Embryonic facial prominence (tissue), 1 donor: ENCODE results near the gene PPIP5K1.

ENCODE experiments used
- DNase-seq: peaks from one replicate; pipeline ENCODE4 v3.0.0-alpha.2; 2016; ENCODE audit errors: extremely low spot score

Gene PPIP5K1

DNA sequence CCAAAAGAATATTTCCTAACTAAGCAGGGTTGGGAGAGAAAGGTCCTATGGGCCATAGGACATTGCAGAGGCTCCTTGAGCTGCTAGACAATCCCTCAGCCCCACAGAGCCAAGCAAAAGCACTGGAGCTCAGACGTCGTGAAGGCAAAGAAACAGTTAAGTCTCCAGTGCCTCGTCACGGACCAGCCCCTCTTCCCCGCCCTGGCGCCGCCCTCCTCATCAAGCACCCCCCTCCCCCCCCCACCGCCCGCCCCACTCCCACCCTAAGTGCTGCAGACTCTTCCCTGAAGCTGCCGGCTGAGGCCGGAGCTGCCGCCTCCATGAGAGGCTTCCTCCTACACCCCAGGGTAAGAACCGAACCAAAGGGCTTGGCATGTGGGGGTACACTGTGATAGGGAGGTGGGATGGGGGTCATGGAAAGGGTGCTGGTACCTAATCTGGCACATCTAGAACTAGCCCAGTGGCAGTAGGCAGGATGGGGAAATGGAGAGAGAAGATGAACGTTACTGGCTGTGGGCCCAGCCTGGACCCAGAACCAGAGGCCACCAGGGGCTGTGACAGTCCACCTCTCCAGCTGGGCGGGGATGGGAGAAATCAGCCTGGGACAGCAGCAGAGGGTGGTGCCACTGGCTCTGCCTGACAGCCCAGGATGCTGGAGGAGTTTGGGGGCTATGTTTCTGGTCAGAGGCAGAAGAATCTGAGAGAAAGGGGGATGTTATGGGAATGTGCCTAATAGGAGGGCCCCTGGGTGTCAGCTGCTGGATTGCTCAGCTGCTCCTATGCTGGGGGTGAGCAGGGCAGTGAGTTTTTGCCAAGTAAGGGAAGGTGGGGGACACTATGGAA is 72.4 kb downstream of the PPIP5K1 start, which contains the start of gene MAP1A:
Gene MAP1A (plus strand): TSS at position 255 of the 843 bp plus-strand sequence. CDS start 3,866 bp downstream, outside the sequence.
- DNase-seq = peak; percentile 52

DNA sequence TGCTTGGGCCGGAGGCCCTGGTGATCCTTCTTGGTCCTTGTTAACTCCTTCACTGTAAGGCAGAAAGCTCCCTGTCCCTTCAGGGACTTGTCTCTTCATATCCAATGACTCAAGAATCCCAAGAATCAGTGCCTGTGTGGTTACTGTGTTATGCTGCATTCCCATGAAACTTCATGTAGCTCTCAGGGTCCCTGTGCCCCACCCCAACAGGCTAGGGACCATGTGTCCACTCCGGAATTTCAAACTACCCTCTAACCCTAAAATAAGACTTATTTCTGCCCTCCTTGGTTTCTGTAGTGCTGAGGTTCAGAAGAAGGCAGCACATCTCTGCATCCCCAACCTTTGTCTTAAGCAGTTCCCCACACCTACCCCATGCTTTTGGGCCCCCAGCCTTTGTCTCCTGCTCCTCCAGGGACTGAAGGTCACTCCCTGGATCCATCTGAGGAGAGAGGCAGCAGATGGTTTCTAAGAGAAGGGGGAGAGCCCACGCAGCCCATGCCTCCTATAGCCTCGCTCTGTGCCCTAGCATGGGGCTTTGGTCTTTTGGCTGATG is 73.1 kb downstream of the PPIP5K1 start:
- no peak for DNase-seq

DNA sequence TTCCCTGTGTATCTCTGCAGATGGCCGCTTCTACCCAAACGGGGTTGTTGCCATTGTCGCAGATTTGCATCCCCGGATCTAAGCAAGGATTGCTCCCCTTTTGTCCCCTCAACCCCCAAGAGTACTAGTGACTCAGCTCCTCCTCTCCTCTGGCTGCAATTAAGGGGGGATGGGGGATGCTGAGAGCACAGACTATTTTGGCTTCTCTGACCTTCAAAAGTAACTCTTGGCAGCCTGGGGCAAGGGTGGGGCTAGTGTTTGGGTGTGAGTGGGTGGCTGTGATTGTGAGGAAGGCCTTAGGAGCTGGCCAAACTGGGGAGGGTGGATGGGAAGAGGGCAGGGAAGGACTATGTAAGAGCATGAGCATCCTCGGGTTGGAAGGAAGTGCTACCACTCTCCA is 73.8 kb downstream of the PPIP5K1 start:
- DNase-seq = no peak

DNA sequence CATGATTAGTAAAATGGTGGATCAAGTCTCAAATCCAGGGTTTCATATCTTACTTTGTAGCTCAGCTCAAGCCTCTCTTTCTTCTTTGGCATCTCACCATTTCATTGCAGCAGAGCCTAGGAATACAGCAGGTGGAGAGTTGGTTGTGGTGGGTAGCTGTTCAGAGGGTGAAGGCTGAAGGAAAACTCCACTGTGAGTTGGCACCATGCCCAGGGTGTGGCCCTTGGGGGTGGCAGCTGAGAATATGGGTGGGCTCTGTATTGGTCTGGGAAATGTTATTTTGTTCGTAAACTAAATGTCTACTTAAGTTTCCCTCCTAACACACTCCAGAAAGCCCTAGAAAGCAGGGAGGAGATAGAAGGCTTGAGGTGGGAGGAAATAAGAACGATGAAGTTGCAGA is 74.3 kb downstream of the PPIP5K1 start:
- DNase-seq = no peak

DNA sequence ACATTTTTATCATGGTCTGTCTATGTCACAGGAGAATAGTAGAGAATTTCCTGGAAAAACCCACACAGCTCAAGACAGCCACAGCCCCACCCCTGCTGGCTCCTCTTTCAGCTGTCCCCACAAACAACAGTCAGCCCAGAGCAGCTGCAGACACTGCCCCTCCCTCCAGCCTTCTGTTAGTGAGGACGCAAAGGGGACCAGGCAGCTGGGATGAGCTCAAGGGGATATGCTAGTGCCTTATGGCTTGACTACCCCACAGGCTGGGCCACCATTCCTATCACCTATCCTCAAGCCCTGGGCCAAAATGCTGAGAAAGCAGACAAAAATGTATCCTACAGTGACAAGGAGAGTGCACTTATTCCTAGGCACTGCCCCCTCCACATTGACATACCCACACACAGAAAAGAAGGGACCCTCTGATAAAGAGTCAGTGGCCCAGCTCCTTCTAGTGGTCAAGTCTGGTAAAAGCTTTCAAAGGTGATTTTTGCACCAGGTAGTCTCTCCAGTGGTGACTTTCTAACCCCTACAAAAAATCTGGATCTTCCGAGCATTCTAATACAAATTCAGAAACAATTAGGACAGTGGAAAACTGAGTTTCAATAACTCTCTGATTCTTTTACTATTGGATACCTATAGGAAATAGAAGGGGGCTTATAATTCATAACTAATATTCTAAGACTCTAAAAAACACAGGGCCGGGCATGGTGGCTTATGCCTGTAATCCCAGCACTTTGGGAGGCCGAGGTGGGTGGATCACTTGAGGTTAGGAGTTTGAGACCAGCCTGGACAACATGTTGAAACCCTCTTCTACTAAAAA is 75.6 kb downstream of the PPIP5K1 start:
- DNase-seq = no peak

DNA sequence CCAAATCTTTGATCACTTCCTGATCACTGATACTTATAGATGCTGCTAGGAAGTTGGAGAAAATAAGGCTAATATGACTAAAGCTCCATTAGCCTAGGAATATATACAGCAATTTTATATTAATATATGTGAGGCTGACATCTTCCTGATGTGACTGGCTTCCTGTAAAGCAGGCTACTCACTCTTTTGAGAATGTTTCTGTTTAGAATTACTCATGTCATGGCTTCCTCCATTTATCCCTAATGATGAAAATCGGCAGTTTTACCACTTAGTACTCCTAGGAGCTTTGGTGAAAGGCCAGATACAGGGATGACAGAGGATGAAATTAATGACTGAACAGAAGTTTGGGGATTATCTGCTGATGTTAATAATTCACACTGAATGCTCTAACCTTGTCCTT is 76.5 kb downstream of the PPIP5K1 start:
- DNase-seq = no peak

DNA sequence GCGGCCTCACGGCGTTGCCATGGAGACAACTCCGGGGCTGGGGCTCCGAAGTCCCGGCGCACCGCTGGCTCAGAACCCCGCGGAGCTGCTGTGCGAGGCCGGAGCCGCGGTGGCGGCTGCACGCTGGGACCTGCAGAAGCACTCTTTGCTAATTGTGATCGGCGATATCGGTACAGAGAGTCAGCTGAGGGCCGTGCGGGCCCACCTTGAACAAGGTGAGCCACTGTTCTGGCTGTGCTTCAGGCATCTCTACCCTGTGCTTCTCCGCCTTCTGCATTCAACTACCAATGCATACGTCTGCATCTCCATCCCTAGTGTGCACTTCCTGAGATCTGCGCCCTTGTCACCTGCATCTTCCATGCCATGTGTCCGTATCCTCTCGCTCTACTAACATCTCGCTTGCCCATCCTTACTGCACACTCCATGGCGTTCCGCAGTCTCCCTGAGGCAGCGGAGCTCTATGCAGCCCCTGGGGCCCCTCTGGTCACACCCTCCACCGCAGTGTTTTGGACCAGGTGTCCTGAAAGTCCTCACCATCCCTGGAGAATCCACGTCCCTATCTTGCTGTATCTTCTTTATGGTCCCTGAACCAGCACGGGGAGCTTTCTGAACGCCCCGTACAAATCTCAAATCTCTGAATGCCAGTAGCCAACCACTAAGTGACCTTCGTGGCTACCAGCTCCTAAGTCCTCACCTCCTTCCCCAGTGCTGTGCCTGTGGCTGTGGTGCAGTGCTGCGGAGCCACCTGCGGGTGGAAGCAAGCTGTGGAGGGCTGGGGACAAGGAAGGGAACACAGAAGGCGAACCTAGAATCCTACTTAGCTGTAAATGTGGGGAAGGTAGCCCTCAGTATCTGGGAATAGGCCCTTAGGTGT is 78.8 kb downstream of the PPIP5K1 start:
- no peak for DNase-seq

DNA sequence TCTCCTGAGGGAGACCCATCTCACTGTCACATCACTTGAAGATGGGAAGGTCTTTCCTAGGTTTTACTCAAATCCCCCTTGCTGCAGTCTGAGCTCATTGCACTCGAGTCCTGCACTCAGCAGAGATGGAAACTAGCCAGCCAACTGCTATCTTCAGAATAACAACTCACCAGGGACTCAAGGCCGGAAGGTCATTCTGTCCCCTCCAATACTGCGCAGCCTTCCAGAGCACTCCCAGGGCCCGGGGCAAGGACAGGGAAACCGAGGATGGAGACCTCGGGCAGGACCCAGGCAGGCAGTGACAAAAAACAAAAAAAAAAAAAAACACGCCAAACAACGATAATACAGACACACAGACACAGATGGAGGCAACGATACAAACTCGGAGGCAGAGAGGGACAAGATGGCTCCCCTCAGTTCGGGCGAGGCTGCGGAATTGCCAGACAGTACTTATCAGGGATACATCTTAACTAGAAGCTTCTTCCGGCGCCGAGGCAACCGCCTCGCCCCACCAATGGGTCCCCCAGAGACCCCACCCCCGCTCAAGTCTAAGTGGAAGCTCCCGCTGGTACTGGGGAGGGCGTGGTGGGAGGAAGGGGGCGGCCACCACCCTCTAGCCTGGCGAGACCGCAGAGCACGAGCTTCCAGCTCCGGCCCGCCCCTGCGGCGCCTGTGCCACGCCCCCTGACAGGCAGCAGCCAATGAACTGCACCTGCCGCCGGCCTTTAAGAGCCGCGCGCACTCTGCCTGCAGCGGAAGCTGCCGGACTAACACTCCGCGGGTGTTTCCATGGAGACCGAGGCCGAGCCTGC is 79.6 kb downstream of the PPIP5K1 start:
- peak; percentile 97 for DNase-seq

DNA sequence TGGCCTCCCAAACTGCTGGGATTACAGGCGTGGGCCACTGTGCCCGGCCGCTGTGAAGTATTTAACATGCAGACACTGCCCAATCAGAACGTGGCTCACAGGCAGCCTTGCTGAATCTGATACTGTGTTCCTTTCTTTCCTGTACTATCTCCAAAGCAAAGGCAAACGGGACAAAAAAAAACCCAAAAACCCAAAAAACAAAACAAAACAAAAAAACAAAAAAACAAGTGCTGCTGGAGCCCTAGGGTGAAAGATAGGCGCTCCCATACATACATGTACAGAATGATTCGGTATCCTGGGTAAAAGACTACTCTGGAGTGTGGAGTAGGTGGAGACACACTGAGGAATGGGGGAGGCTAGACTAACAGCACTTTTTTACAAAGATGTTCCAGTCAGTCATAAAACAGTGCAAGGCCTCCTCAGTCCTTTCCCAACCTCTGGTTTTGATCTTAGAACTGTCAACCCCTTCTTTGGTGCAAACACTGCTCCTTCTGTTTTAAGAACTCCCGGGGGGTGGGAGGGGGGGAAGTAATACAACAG is 80.3 kb downstream of the PPIP5K1 start:
- no peak for DNase-seq

DNA sequence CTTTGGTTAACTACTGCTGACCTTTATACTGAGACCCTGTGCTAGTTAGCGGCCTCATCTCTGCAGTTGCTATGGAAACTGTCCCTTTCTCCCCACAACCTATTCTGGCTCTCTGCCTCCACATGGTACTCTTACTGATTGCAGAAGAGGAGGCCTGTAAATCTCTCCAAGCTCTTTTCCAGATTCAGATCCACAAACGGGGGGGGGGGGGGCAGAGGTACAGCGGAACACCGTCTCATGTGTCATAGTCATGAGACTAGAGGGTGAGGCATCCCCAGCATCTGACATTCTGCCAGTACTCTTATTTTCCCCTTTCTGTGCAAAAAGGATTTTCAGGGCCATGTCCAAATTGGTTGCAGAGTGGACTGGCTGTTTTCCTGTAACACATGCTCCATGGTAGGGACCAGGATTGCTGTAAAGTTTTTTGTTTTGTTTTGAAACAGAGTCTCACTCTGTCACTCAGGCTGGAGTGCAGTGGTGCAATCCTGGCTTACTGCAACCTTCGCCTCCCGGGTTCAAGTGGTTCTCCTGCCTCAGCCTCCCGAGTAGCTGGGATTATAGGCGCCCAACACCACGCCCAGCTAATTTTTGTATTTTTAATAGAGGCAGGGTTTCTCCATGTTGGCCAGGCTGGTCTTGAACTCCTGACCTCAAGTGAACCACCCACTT is 80.9 kb downstream of the PPIP5K1 start:
- no peak for DNase-seq

DNA sequence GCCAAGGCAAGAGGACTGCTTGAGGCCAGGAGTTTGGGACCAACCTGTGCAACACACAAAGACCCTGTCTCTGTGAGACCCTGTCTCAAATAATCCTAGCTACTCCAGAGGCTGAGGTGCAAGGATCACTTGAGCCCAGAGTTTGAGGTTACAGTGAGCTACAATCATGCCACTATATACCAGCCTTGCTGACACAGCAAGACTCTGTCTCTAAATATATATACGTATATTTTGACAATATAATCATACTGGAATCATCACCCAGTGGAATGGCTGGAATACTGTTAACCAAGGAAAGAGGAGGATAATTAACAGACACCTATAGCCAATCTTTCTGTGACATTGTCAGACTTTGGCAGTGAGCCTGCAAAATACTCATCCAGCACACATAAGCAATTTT is 81.6 kb downstream of the PPIP5K1 start:
- DNase-seq = no peak

DNA sequence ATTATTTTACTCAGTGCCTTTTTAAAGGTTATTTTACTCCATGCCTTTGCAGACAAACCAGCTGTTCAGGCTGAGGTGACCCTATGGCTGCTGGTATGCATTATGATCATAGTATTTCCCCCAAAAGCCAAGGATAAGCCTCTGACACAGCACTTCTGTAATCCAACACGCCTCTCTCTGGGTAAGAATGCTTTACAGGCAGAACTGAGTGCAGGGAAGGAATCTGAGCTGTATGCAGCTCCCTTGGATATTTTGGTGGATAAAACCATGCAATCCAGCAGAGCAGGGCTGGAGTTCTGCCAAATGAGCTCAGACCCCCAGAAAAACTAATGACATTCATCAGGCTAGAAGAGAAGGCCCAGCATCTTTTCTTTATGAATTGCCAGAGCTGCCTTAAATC is 84.3 kb downstream of the PPIP5K1 start:
- peak; percentile 81 for DNase-seq

DNA sequence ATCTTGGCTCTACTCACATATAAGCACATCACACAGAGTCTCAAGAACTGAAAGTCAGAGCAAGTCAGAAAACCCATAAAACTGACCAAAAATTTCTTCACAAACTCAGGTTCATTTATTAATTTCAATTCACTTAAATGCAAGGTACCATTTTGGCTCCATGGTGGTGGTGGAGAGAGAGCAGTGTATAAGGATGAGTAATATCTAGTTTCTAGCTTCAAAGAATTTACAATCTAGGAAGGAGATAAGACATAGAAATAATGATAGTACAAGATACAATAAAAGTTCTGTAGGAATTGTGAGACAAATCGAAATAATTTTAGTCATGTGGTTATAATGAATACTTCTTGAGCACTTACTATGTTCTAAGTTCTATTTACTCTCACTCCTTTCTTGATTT is 90.4 kb downstream of the PPIP5K1 start:
- no peak for DNase-seq

DNA sequence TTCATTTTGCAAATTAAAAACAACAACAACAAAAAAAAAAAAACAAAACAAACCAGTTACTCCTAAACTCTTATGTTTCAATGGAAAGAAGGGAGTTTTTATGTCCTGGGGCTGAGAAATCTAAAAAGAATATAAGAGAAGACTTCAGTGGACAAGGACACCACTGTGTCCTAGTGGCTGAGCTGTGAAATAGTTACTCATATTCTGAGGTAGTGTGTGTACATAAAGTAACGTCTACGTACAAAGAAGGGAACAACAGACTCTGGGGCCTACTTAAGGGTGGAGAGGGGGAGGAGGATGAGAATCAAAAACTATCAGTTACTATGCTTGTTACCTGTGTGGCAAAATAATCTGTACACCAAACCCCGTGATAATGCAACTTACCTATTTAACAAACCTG is 91.0 kb downstream of the PPIP5K1 start:
- DNase-seq = no peak

DNA sequence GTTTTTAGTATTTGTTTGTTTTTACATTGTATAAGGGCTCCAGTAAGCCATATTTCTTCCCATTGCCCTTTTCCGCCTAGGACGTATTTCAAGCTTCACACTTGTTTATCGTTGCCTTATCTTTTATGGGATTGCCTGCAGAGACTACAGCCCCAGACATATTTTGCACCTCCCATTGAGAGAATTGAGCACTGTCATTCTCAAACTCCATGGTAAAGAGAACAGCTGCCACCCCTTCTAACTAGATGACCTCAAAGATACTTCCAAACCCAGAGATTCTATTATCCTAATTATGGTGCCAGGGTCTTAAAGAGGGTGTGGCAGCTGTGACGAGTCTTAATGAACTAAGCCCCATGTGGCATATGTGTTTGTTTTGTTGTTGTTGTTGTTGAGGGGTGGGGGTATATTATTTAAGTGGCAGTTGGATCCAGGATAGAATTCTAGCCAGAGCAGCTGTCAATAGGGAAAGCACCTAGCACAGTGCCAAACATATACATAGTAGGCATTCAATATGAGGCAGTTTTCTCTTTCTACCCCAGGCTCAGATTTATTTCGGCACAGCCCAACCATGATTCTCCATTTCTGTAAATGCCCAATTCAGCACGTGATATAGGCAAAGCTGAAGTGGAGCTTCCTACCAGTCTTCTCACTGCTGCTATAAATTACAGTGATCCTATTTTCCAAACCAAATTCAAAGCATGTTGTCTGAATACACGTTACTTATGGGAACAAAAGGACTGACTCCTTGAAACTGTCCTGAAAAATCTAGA is 96.1 kb downstream of the PPIP5K1 start:
- no peak for DNase-seq

DNA sequence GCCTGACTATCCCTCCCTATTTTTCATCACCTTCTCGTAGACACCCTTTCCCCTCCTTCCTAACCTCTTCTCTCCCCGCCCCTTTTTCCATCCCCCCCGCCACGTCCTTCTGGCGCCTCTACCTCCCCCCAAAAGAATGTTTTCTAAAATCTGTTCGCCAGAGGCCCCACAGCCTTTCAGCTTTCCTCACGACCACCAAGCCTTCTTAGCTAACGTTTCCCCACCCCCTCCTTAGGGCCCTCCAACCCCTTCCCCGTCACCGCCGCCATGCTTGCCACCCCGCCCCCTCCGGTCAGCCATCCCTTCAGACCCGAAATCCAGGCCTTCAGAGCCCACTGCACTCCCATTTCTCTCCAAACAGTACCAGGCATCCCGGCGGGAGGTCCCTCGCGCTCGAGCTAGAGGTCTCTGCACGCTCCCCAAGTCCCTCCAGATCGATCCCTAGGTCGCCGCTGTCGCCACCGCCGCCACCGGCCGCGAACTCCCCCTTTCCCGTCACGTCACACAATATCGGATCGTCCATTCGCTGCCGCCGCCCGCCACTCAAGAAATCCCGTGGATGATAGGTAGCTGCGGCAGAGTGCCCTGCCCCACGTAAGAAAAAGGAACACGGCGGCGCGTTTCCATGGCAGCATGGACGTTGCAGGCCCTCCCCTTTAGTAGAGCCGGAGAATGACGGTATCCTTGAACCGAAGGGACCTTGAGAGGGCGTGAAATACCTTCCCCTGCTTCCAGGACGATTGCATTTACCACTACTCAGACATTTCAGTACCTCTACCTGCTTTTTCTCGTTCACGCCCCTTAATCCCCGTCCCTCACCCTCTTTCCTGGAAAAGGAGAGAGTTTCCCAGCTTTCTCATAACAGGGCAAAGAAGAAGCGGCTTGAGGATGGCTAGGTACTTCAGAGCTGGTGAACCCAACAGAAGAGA is 97.1 kb downstream of the PPIP5K1 start, which contains the start of gene TP53BP1:
Gene TP53BP1 (minus strand): TSS at position 484 of the 929 bp plus-strand sequence. CDS start 113 bp downstream, at position 371.
- DNase-seq = peak; percentile 94

DNA sequence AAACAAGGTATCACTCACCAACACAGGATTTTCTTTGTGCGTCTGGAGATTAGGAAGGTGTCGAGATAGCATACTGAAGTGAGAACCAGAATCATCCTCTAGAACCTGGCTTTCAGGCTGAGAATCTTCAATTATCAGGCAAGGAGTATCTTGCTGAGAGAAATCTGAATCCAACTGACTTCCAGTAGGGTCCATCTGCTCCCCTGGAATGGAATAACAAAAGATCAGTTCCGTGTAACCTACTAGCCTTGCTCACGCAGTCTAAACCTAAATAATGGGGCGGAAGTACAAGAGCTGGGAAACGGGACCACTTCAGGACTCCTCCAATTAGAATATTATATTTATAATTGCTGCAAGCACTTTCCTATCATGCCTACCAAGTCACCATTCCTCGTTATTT is 97.7 kb downstream of the PPIP5K1 start:
- DNase-seq = no peak

DNA sequence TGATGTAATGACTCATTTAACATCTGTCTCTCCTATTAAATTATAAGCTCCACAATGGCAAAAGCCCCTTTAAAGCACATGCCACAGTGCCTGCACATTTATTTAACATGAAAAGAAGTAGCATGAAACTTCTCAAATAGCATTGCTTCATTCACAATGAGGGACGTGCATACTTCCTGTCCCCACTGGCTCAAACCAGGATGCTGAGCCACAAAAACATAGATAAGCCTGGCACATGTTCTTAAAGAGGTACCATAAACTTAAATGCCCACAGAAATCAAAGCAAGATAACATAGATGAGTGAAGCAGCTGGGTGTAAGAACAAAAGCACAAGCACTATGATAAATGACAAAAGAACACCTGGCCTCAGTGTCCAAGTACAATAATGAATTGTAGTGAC is 100.8 kb downstream of the PPIP5K1 start:
- no peak for DNase-seq
